ENCODE results near the gene NFIA. TPM values are rescaled to one million over a fixed set of nuclear protein-coding genes. Genes with fewer than 3 reads are reported as not detected.

NFIA gene
- total RNA-seq, 3 donors from 2014 or later: 54.9 to 87.5 (median 79.6) TPM

- H3K4me1 ChIP-seq: no peaks in the 10 kb centered on the region
These were observed 187.7 kb downstream of the NFIA start for GRCh38 chr1:61270107-61270506.

GRCh38 chr1:61270761-61271411 is 188.5 kb downstream of the NFIA start:
- TF ChIP-seq POLR2A (IDR thresholded peaks at IDR 0.05) (no peak), POLR2AphosphoS5 (IDR thresholded peaks at IDR 0.05) (no peak)
- TF ChIP-seq, protein P1, sequence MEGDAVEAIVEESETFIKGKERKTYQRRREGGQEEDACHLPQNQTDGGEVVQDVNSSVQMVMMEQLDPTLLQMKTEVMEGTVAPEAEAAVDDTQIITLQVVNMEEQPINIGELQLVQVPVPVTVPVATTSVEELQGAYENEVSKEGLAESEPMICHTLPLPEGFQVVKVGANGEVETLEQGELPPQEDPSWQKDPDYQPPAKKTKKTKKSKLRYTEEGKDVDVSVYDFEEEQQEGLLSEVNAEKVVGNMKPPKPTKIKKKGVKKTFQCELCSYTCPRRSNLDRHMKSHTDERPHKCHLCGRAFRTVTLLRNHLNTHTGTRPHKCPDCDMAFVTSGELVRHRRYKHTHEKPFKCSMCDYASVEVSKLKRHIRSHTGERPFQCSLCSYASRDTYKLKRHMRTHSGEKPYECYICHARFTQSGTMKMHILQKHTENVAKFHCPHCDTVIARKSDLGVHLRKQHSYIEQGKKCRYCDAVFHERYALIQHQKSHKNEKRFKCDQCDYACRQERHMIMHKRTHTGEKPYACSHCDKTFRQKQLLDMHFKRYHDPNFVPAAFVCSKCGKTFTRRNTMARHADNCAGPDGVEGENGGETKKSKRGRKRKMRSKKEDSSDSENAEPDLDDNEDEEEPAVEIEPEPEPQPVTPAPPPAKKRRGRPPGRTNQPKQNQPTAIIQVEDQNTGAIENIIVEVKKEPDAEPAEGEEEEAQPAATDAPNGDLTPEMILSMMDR (IDR thresholded peaks at IDR 0.05): no peak
- H3K27me3 ChIP-seq: no peaks in the 10 kb centered on the region
- no peaks in the 10 kb centered on the region for H3K9me3 ChIP-seq
- H3K4me1 ChIP-seq: no peaks in the 10 kb centered on the region
- H3K4me3 ChIP-seq: no peak overlapping the region
- intact Hi-C loops (cut with DNase I; ENCODE audit: low total_unique reads): no loop called here
- no peak for DNase-seq (ENCODE audit: low spot score in 2 of 2)
- H3K27ac ChIP-seq: no peak overlapping the region
- no peaks in the 10 kb centered on the region for H3K36me3 ChIP-seq

More at GRCh38 chr1:61270107-61270506, 187.7 kb downstream of the NFIA start:
- H3K4me3 ChIP-seq: no peak overlapping the region
- TF ChIP-seq POLR2A (IDR thresholded peaks at IDR 0.05): no peak
- TF ChIP-seq POLR2AphosphoS5 (IDR thresholded peaks at IDR 0.05): no peak
- TF ChIP-seq, protein P1 (IDR thresholded peaks at IDR 0.05): no peak
- intact Hi-C loops (cut with DNase I; ENCODE audit: low total_unique reads): no loop called here
- H3K27me3 ChIP-seq: no peaks in the 10 kb centered on the region
- no peak overlapping the region for H3K27ac ChIP-seq
- H3K9me3 ChIP-seq: no peaks in the 10 kb centered on the region
- DNase-seq (ENCODE audit: low spot score in 2 of 2): no peak
- no peaks in the 10 kb centered on the region for H3K36me3 ChIP-seq

DNA sequence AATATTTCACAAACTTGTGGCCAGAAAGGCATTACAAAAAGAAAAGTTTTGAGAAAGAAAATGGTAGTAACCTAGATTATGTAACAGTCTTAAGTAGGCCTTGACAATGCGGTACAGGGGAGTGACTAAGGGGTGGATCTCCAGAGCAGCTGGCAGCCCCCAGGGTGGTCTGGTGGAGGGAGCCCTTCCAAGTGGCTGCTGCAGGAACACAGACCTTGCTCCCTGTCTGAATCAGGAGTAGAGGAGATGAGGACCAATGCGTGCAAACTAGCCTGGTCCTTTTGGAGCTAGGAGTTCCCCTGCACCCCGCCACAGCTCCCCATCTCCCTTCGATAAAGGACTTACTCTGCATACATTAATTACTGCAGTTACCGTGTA is 189.0 kb downstream of the NFIA start:
- DNase-seq (ENCODE audit: low spot score in 2 of 2): no peak
- no peaks in the 10 kb centered on the region for H3K9me3 ChIP-seq
- no peaks in the 10 kb centered on the region for H3K4me1 ChIP-seq
- TF ChIP-seq, protein P1 (IDR thresholded peaks at IDR 0.05): no peak
- TF ChIP-seq POLR2A (IDR thresholded peaks at IDR 0.05) (no peak), POLR2AphosphoS5 (IDR thresholded peaks at IDR 0.05) (no peak)
- H3K36me3 ChIP-seq: no peaks in the 10 kb centered on the region
- no peak overlapping the region for H3K4me3 ChIP-seq
- intact Hi-C loops (cut with DNase I; ENCODE audit: low total_unique reads): no loop called here
- no peaks in the 10 kb centered on the region for H3K27me3 ChIP-seq
- no peak overlapping the region for H3K27ac ChIP-seq

- no peak for DNase-seq (ENCODE audit: low spot score in 2 of 2)
- Histone ChIP-seq H3K4me3 (no peak overlapping the region), H3K9me3 (no peaks in the 10 kb centered on the region), H3K36me3 (no peaks in the 10 kb centered on the region), H3K27me3 (no peaks in the 10 kb centered on the region), H3K27ac (no peak overlapping the region), H3K4me1 (no peaks in the 10 kb centered on the region)
- TF ChIP-seq POLR2AphosphoS5 (IDR thresholded peaks at IDR 0.05) (no peak), POLR2A (IDR thresholded peaks at IDR 0.05) (no peak)
- TF ChIP-seq, protein P1 (IDR thresholded peaks at IDR 0.05): no peak
- intact Hi-C loops (cut with DNase I; ENCODE audit: low total_unique reads): no loop called here
These were observed 190.9 kb downstream of the NFIA start for GRCh38 chr1:61273167-61273705.

DNA sequence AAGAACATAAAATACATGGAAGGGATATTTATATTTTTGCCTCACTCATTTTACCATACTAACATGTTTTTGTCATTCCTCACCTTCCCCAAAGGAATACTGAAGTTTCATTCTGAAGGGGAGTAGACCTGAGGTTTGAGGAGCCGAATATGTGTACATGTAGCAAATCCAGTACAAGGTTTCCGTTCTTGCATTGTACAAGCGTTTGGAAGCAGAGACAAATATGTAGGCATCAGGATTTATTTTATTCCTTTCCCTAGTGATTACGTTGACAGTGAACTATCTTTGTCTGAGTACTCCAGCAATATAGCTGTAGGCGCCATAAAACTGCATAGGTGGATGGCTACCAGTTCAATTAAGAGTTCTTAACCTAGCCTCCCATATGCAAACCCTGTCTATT is 191.5 kb downstream of the NFIA start:
- no peaks in the 10 kb centered on the region for H3K36me3 ChIP-seq
- H3K9me3 ChIP-seq: no peaks in the 10 kb centered on the region
- no peaks in the 10 kb centered on the region for H3K4me1 ChIP-seq
- no peak for TF ChIP-seq POLR2A (IDR thresholded peaks at IDR 0.05)
- TF ChIP-seq, protein P1 (IDR thresholded peaks at IDR 0.05): no peak
- no peak for TF ChIP-seq POLR2AphosphoS5 (IDR thresholded peaks at IDR 0.05)
- H3K27ac ChIP-seq: no peak overlapping the region
- no peaks in the 10 kb centered on the region for H3K27me3 ChIP-seq
- DNase-seq (ENCODE audit: low spot score in 2 of 2): no peak
- H3K4me3 ChIP-seq: no peak overlapping the region
- intact Hi-C loops (cut with DNase I; ENCODE audit: low total_unique reads): no loop called here
